Common myeloid progenitor, CD34-positive (primary cell): ENCODE measurements around the gene C11orf98.
"Not testable (repeated sequence)": the region's sequence is repeated elsewhere in the genome, so short reads cannot be mapped to it uniquely, and the experiment has no call there.

Source experiments
- CTCF ChIA-PET: fragments of 350-600 bp; sonication (Branson Sonifier 250); formaldehyde crosslinking; loops from one replicate; lab custom pipeline; 2021; ENCODE audit warnings: antibody characterized with exemption; lab: Charles Lee
- POLR2A ChIA-PET: fragments of 350-600 bp; sonication (Branson Sonifier 250); formaldehyde crosslinking; loops from one replicate; lab custom pipeline; 2021; ENCODE audit warnings: antibody characterized with exemption; lab: Charles Lee
- DNase-seq, 3 donors: peaks; one replicate each; pipeline versions ENCODE4 v3.0.0 to v3.0.0-alpha.2; 2013
- H3K27ac ChIP-seq, 2 experiments: 1 replicate in 1 of 2; 2 replicates in 1 of 2; pipeline ENCODE4 v1.7.0; 2013; ENCODE audit warnings: inconsistent platforms in 2 of 2, low read length in 2 of 2, mild to moderate bottlenecking in 2 of 2, low read depth in 1 of 2, moderate library complexity in 1 of 2; ENCODE audit not compliant: severe bottlenecking in 2 of 2, insufficient read depth in 1 of 2, poor library complexity in 1 of 2
- H3K27me3 ChIP-seq, 5 experiments: replicated peaks in 2 of 5; 1 replicate in 3 of 5; 2 replicates in 2 of 5; pipeline versions ENCODE4 v1.6.1 to v1.7.0; 2013; ENCODE audit warnings: low read length in 4 of 5, mild to moderate bottlenecking in 2 of 5, moderate library complexity in 2 of 5, inconsistent platforms in 1 of 5; ENCODE audit not compliant: insufficient read depth in 5 of 5, control insufficient read depth in 4 of 5
- H3K36me3 ChIP-seq, 4 experiments: 1 replicate in 2 of 4; 2 replicates in 2 of 4; pipeline versions ENCODE4 v1.6.1 to v1.7.0; 2013; ENCODE audit warnings: low read length in 3 of 4, control low read depth in 1 of 4, mild to moderate bottlenecking in 1 of 4; ENCODE audit not compliant: control insufficient read depth in 4 of 4, insufficient read depth in 4 of 4
- H3K4me1 ChIP-seq, 4 experiments: 1 replicate in 3 of 4; 2 replicates in 1 of 4; pipeline versions ENCODE4 v1.6.1 to v1.7.1; 2013; ENCODE audit warnings: low read length in 3 of 4, mild to moderate bottlenecking in 3 of 4, control low read depth in 1 of 4, inconsistent platforms in 1 of 4, moderate library complexity in 1 of 4; ENCODE audit not compliant: control insufficient read depth in 4 of 4, insufficient read depth in 4 of 4; ENCODE audit errors: control extremely low read depth in 1 of 4
- H3K4me3 ChIP-seq, 7 experiments: 1 replicate in 4 of 7; 2 replicates in 3 of 7; pipeline versions ENCODE4 v1.5.1 to v1.7.0; 2013; ENCODE audit warnings: mild to moderate bottlenecking in 7 of 7, low read length in 6 of 7, moderate library complexity in 6 of 7, inconsistent platforms in 2 of 7, low read depth in 2 of 7, control low read depth in 1 of 7; ENCODE audit not compliant: insufficient read depth in 4 of 7, control insufficient read depth in 1 of 7; ENCODE audit errors: extremely low read depth in 1 of 7
- H3K9me3 ChIP-seq, 5 experiments: 1 replicate in 4 of 5; 2 replicates in 1 of 5; pipeline versions ENCODE4 v1.6.1 to v1.7.1; 2013; ENCODE audit warnings: low read length in 4 of 5, mild to moderate bottlenecking in 2 of 5, inconsistent platforms in 1 of 5, low read depth in 1 of 5, moderate library complexity in 1 of 5; ENCODE audit not compliant: control insufficient read depth in 4 of 5, insufficient read depth in 2 of 5; ENCODE audit errors: control extremely low read depth in 1 of 5
- WGBS: methylation state at CpG from one replicate; pipeline ENCODE4 v1.1.5; 2013; ENCODE audit not compliant: insufficient coverage; 5-methylcytosine and 5-hydroxymethylcytosine counted together

The C11orf98 gene

DNA sequence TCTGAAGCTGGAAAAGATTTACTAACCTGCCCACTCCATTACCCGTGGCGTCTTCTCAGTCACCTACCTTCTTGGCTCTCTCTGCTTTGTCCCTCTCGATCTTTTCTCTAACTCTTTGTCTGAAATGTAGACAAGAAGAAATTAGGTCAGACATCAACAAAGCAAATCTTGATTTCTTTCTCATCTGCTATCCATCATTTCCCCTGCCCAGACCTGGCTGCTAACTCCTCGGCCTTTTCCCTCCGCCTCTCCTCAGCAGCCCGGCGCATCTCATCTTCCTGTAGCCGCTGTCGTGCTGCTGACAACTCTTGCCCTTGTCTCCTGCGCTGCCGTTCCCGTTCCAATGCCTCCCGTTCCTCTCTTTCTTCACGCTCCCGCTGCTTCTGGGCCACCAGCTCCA, 12.7 kb upstream of the C11orf98 start:
- Histone ChIP-seq H3K9me3 (no peaks in the 10 kb centered on the region), H3K4me1 (peaks cover 2 to 32% (median 22%) of the 10 kb centered on the region in 4 experiments), H3K27me3 (no peaks in the 10 kb centered on the region), H3K4me3 (peak overlapping the region in 5 of 7 experiments; percentile 87 to 96 (median 90)), H3K27ac (peak overlapping the region; percentile 93 to 96), H3K36me3 (peaks cover 2 to 32% (median 25%) of the 10 kb centered on the region in 4 experiments)
- ChIA-PET POLR2A (interaction anchor here (1.1 kb wide), 1 partner anchor 50 kb away, joined by 3 read pairs; the partner anchor contains the start of genes HNRNPUL2 and TTC9C), CTCF (interaction anchor here (1.5 to 5.0 kb wide), 3 partner anchors 11 to 179 kb away, joined by 3 to 29 read pairs (median 8); partner anchors contain the start of genes C11orf98 and CSKMT)
- no peak for DNase-seq
- 95% methylated on average over 13 of the region's 15 CpGs for WGBS

DNA sequence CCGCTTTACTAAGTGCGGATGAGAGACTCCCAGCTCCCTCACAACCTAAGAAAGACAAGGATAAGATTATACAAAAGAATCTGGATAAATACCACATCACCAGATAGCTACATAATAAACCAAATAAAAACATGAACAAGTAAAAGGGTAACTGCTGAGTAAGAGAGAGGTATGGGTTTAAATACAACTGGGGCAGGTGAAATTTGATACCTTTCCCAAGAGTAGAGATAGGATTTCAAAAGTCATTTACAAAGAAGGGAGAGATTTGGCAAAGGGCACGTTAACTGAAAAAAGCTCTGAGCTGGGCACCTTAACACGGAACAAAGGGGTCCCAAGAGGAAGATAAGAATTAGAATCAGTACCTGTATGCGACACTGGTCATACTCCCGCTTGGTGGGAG, 12.1 kb upstream of the C11orf98 start:
- Histone ChIP-seq H3K4me1 (peaks cover 2 to 38% (median 28%) of the 10 kb centered on the region in 4 experiments), H3K27me3 (no peaks in the 10 kb centered on the region), H3K4me3 (no peak overlapping the region), H3K27ac (peak overlapping the region in 1 of 2 experiments; percentile 96), H3K36me3 (peaks cover 2 to 32% (median 25%) of the 10 kb centered on the region in 4 experiments), H3K9me3 (no peaks in the 10 kb centered on the region)
- ChIA-PET POLR2A (interaction anchor here (1.1 kb wide), 1 partner anchor 51 kb away, joined by 3 read pairs; the partner anchor contains the start of genes HNRNPUL2 and TTC9C), CTCF (interaction anchor here (0.6 to 5.0 kb wide), 8 partner anchors 10 to 179 kb away, joined by 3 to 29 read pairs (median 3); partner anchors contain the start of genes C11orf98, CSKMT, HNRNPUL2 and LRRN4CL)
- 100% methylated on average over 2 of the region's 6 CpGs for WGBS
- DNase-seq, result no peak

DNA sequence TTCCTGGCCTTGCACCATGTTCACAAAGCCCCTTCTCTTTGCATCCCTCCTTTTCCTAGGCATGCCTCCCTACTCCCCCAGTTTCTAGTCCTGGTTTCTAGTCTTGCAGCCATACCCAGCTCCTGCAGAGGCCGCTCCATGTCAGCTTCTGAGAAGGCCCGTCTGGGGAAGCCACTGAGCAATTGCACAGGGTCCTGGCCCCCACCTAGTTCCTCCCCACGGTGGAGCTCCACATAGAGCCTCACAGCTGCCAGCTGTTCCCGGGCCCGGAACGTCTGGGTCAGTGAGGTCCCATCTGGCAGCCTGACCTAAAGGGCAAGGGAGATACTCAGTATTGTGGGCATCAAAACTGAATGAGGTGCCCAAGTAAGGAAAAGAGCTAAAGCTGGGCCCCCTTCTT, 11.7 kb upstream of the C11orf98 start:
- no peak for DNase-seq
- Histone ChIP-seq H3K27me3 (no peaks in the 10 kb centered on the region), H3K4me1 (peaks cover 2 to 41% (median 30%) of the 10 kb centered on the region in 4 experiments), H3K9me3 (no peaks in the 10 kb centered on the region), H3K27ac (peak overlapping the region in 1 of 2 experiments; percentile 96), H3K36me3 (peaks cover 2 to 32% (median 25%) of the 10 kb centered on the region in 4 experiments), H3K4me3 (no peak overlapping the region)
- 82% methylated on average over 5 of the region's 6 CpGs for WGBS
- POLR2A ChIA-PET, result interaction anchor here (1.1 kb wide), 1 partner anchor 51 kb away, joined by 3 read pairs; the partner anchor contains the start of genes HNRNPUL2 and TTC9C
- CTCF ChIA-PET, result interaction anchor here (0.6 to 5.0 kb wide), 10 partner anchors 10 to 180 kb away, joined by 3 to 29 read pairs (median 3); partner anchors contain the start of genes C11orf98, CSKMT, HNRNPUL2 and LRRN4CL

DNA sequence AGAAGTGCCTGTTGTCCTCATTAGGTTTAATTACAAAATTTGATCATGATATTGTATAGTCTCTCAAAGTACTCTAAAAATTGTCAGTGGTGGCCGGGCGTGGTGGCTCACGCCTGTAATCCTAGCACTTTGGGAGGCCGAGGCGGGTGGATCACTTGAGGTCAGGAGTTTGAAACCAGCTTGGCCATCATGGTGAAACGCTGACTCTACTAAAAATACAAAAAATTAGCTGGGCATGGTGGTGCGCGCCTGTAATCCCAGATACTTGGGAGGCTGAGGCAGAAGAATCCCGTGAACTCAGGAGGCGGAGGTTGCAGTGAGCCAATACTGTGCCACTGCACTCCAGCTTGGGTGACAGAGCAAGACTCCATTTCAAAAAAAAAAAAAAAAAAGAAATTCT, 10.4 kb upstream of the C11orf98 start:
- POLR2A ChIA-PET, H3K9me3 ChIP-seq, H3K27me3 ChIP-seq, DNase-seq, H3K27ac ChIP-seq, H3K4me3 ChIP-seq: not testable (repeated sequence)
- peaks cover 2 to 32% (median 25%) of the 10 kb centered on the region in 4 experiments for H3K36me3 ChIP-seq
- CTCF ChIA-PET, result interaction anchor here (0.8 to 5.0 kb wide), 2 partner anchors 9 to 62 kb away, joined by 3 to 29 read pairs; partner anchors contain the start of genes C11orf98 and CSKMT
- H3K4me1 ChIP-seq, result peaks cover 2 to 42% (median 36%) of the 10 kb centered on the region in 4 experiments
- WGBS, result 98% methylated on average over 9 of the region's 10 CpGs

DNA sequence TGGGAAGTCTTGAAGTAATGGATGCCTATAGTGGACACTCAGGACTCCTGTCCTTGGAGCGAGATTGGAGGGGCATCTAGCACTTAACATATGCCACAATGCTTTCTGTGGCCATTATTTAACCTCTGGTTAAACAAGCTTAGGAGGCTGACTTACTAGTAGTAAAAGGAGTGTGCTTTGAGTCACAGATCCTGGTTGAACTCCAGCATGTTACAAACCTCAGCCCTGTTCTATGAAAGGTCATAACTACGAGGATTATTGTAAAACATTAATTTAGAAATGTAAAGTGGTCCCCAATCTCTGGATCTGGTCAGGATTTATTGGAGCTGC, 8.2 kb upstream of the C11orf98 start:
- H3K4me1 ChIP-seq, result peaks cover 0 to 47% (median 30%) of the 10 kb centered on the region in 4 experiments
- H3K9me3 ChIP-seq, result no peaks in the 10 kb centered on the region
- H3K27ac ChIP-seq, result peak overlapping the region in 1 of 2 experiments; percentile 52
- H3K4me3 ChIP-seq, result peak overlapping the region in 1 of 7 experiments; percentile 100
- no peak for DNase-seq
- ChIA-PET POLR2A (interaction anchor here (1.3 kb wide), 1 partner anchor 20 kb away, joined by 4 read pairs; the partner anchor contains the start of gene INTS5), CTCF (interaction anchor here (0.7 to 5.0 kb wide), 7 partner anchors 6 to 61 kb away, joined by 3 to 29 read pairs (median 4); partner anchors contain the start of genes C11orf98 and CSKMT)
- no peaks in the 10 kb centered on the region for H3K27me3 ChIP-seq
- H3K36me3 ChIP-seq, result peaks cover 2 to 41% (median 26%) of the 10 kb centered on the region in 4 experiments
- WGBS, result 100% methylated on average over 1 of the region's 2 CpGs

DNA sequence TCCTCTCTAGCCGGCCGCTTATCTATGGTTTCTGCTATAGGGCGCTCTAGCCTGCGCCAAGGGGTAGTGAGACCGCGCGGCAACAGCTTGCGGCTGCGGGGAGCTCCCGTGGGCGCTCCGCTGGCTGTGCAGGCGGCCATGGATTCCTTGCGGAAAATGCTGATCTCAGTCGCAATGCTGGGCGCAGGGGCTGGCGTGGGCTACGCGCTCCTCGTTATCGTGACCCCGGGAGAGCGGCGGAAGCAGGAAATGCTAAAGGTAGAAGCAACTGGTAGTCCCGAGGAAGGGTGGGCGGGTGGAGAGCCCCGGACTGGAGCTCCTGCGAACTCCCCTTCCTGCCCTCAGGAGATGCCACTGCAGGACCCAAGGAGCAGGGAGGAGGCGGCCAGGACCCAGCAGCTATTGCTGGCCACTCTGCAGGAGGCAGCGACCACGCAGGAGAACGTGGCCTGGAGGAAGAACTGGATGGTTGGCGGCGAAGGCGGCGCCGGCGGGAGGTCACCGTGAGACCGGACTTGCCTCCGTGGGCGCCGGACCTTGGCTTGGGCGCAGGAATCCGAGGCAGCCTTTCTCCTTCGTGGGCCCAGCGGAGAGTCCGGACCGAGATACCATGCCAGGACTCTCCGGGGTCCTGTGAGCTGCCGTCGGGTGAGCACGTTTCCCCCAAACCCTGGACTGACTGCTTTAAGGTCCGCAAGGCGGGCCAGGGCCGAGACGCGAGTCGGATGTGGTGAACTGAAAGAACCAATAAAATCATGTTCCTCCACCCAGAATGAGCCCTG, 6.8 kb upstream of the C11orf98 start, which contains the start of the genes LBHD1 and UQCC3:
LBHD1 (minus strand) TSS at position 660 of the 782 bp plus-strand sequence. CDS start 2,236 bp downstream, outside the sequence.
UQCC3 (plus strand) TSS at position 66 of the 782 bp plus-strand sequence; CDS start at position 139, 73 bp downstream.
- under 1% methylated on average over 57 of the region's 59 CpGs for WGBS
- no peaks in the 10 kb centered on the region for H3K27me3 ChIP-seq
- peaks cover 0 to 49% (median 31%) of the 10 kb centered on the region in 4 experiments for H3K4me1 ChIP-seq
- peaks cover 2 to 38% (median 20%) of the 10 kb centered on the region in 4 experiments for H3K36me3 ChIP-seq
- H3K9me3 ChIP-seq, result no peaks in the 10 kb centered on the region
- DNase-seq, result peak; percentile 92 to 96 (median 94)
- peak within 1 kb of the TSS; percentile 84 to 89 for H3K27ac ChIP-seq
- H3K4me3 ChIP-seq, result peak within 1 kb of the TSS; percentile 82 to 100 (median 94)
- ChIA-PET CTCF (interaction anchor here (0.7 to 9.4 kb wide), 13 partner anchors 10 to 80 kb away, joined by 3 to 33 read pairs (median 4); partner anchors contain the start of genes GANAB and TUT1), POLR2A (interaction anchor here (0.6 to 2.6 kb wide), 10 partner anchors 9 to 184 kb away, joined by 3 to 20 read pairs (median 6); partner anchors contain the start of genes GANAB, INTS5, NXF1 and TTC9C)
